Breast epithelium (tissue), 4 donors: ENCODE measurements around the gene DOK5. TPM values are rescaled to one million over a fixed set of nuclear protein-coding genes. Genes with fewer than 3 reads are reported as not detected.

Experiments used
- DNase-seq, 2 donors: peaks; one replicate each; pipeline ENCODE4 v3.0.0-alpha.2; 2019; ENCODE audit warnings: low spot score in 2 of 2
- H3K27ac ChIP-seq, 2 donors: fragments of 200-600 bp; sonication (generic) in 1 of 2; one replicate each; pipeline ENCODE4 v1.5.1; 2016 to 2019; ENCODE audit warnings: mild to moderate bottlenecking in 1 of 2
- H3K27me3 ChIP-seq, 2 donors: fragments of 200-600 bp; sonication (generic) in 1 of 2; one replicate each; pipeline versions ENCODE4 v1.5.1 to v1.6.0; 2017 to 2019; ENCODE audit warnings: control low read depth in 1 of 2, mild to moderate bottlenecking in 1 of 2
- H3K36me3 ChIP-seq: fragments of 200-600 bp; one replicate; pipeline ENCODE4 v1.5.1; 2019
- H3K4me1 ChIP-seq, 2 donors: fragments of 200-600 bp; sonication (generic); one replicate each; pipeline ENCODE4 v1.5.1; 2016 to 2019; ENCODE audit warnings: control low read depth in 1 of 2
- H3K4me3 ChIP-seq, 3 donors: fragments of 200-600 bp; sonication (generic); 1 replicate in 2 of 3; 2 replicates in 1 of 3; pipeline ENCODE4 v1.5.1; 2016 to 2019; ENCODE audit warnings: mild to moderate bottlenecking in 3 of 3, moderate library complexity in 2 of 3
- H3K9me3 ChIP-seq, 2 donors: fragments of 200-600 bp; sonication (generic) in 1 of 2; one replicate each; pipeline ENCODE4 v1.5.1; 2016 to 2019; ENCODE audit warnings: control low read depth in 1 of 2
- CTCF ChIP-seq, 3 donors: fragments of 450-650 bp; IDR thresholded peaks; one replicate each; pipeline ENCODE4 v1.5.1; 2016 to 2017; ENCODE audit warnings: antibody characterized with exemption in 3 of 3, mild to moderate bottlenecking in 3 of 3, moderate library complexity in 3 of 3
- POLR2A ChIP-seq: fragments of 450-650 bp; IDR thresholded peaks from one replicate; pipeline ENCODE4 v1.6.1; 2016; ENCODE audit warnings: antibody characterized with exemption, mild to moderate bottlenecking, moderate library complexity
- POLR2AphosphoS5 ChIP-seq, 3 donors: sonication (generic); formaldehyde crosslinking; IDR thresholded peaks; one replicate each; pipeline ENCODE4 v1.6.1; 2017; ENCODE audit warnings: antibody characterized with exemption in 3 of 3
- intact Hi-C: fragments of 100-400 bp; cut with DNase I; formaldehyde crosslinking; loops from one replicate; pipeline ENCODE4 v1.15.1; 2023; ENCODE audit warnings: low total_unique reads
- total RNA-seq, 3 donors: library from RNA; depleted of rRNA; stranded (reverse); fragments of >200 nt; gene quantifications; one replicate each; pipeline ENCODE4 v1.1.0, GENCODE V29; 2016

DOK5 gene
- total RNA-seq, 3 donors from 2014 or later: 2.0 to 4.0 (median 3.4) TPM

GRCh38 chr20:54469952-54470351 lies 5.4 kb upstream of the DOK5 start:
- TF ChIP-seq POLR2A (no peak), POLR2AphosphoS5 (IDR thresholded peaks at IDR 0.05) (no peak), CTCF (IDR thresholded peaks at IDR 0.05) (no peak)
- no peak for DNase-seq
- no peaks in the 10 kb centered on the region for H3K36me3 ChIP-seq
- H3K4me1 ChIP-seq: no peaks in the 10 kb centered on the region
- no peak overlapping the region for H3K27ac ChIP-seq
- no peak overlapping the region for H3K4me3 ChIP-seq
- H3K27me3 ChIP-seq: no peaks in the 10 kb centered on the region
- H3K9me3 ChIP-seq: no peaks in the 10 kb centered on the region
- intact Hi-C loops: no loop called here

GRCh38 chr20:54470697-54471096 lies 4.7 kb upstream of the DOK5 start:
- no peaks in the 10 kb centered on the region for H3K4me1 ChIP-seq
- no peaks in the 10 kb centered on the region for H3K9me3 ChIP-seq
- TF ChIP-seq POLR2A (no peak), CTCF (IDR thresholded peaks at IDR 0.05) (no peak), POLR2AphosphoS5 (IDR thresholded peaks at IDR 0.05) (no peak)
- H3K36me3 ChIP-seq: no peaks in the 10 kb centered on the region
- intact Hi-C loops: no loop called here
- no peak for DNase-seq
- H3K27ac ChIP-seq: no peak overlapping the region
- no peaks in the 10 kb centered on the region for H3K27me3 ChIP-seq
- no peak overlapping the region for H3K4me3 ChIP-seq

GRCh38 chr20:54472607-54473006 lies 2.8 kb upstream of the DOK5 start:
- Histone ChIP-seq H3K36me3 (no peaks in the 10 kb centered on the region), H3K9me3 (no peaks in the 10 kb centered on the region), H3K4me1 (no peaks in the 10 kb centered on the region), H3K27ac (no peak overlapping the region), H3K4me3 (no peak overlapping the region), H3K27me3 (no peaks in the 10 kb centered on the region)
- no peak for DNase-seq
- intact Hi-C loops: no loop called here
- TF ChIP-seq CTCF (IDR thresholded peaks at IDR 0.05) (no peak), POLR2AphosphoS5 (IDR thresholded peaks at IDR 0.05) (no peak), POLR2A (no peak)

GRCh38 chr20:54473340-54473739 lies 2.1 kb upstream of the DOK5 start:
- no peaks in the 10 kb centered on the region for H3K9me3 ChIP-seq
- no peaks in the 10 kb centered on the region for H3K36me3 ChIP-seq
- DNase-seq: no peak
- no peak overlapping the region for H3K27ac ChIP-seq
- no peak overlapping the region for H3K4me3 ChIP-seq
- TF ChIP-seq POLR2AphosphoS5 (IDR thresholded peaks at IDR 0.05) (no peak), POLR2A (no peak), CTCF (IDR thresholded peaks at IDR 0.05) (no peak)
- intact Hi-C loops: no loop called here
- peaks cover 0 to 2% of the 10 kb centered on the region in 2 donors for H3K27me3 ChIP-seq
- H3K4me1 ChIP-seq: no peaks in the 10 kb centered on the region

- no peaks in the 10 kb centered on the region for H3K36me3 ChIP-seq
- no peak overlapping the region for H3K4me3 ChIP-seq
- no peak overlapping the region for H3K27ac ChIP-seq
- no peak for DNase-seq
- intact Hi-C loops: no loop called here
- peaks cover 0 to 6% of the 10 kb centered on the region in 2 donors for H3K27me3 ChIP-seq
- H3K9me3 ChIP-seq: no peaks in the 10 kb centered on the region
- H3K4me1 ChIP-seq: no peaks in the 10 kb centered on the region
- TF ChIP-seq POLR2AphosphoS5 (IDR thresholded peaks at IDR 0.05): no peak
- TF ChIP-seq CTCF (IDR thresholded peaks at IDR 0.05): no peak
- no peak for TF ChIP-seq POLR2A
Observed at GRCh38 chr20:54474046-54474445, 1.3 kb upstream of the DOK5 start.
